HL-60/S4 treated with phorbol 12-myristate 13-acetate at 8.2 ng/mL for 4 days and 3 days (cell line): ENCODE data around the gene NDUFS8.

Source experiments
- in situ Hi-C: fragments of 300-500 bp; cut with MboI; formaldehyde crosslinking; loops from 2 replicates; pipeline ENCODE4 v1.15.0; 2022; ENCODE audit warnings: low sequenced_read_pairs

The NDUFS8 gene

GRCh38 chr11:68002938-68003845 lies 27.3 kb upstream of the NDUFS8 start:
- in situ Hi-C loops: no loop called here

GRCh38 chr11:68003846-68004550 lies 26.5 kb upstream of the NDUFS8 start, which contains the start of gene UNC93B1:
Gene UNC93B1 (minus strand): TSS chr11:68004097. CDS start chr11:68004043, 54 bp downstream.
- in situ Hi-C loops: no loop called here

GRCh38 chr11:68004551-68005335 lies 25.7 kb upstream of the NDUFS8 start:
- in situ Hi-C loops: no loop called here

GRCh38 chr11:68006606-68007166 lies 23.8 kb upstream of the NDUFS8 start:
- in situ Hi-C loops: no loop called here

GRCh38 chr11:68007498-68008380 lies 22.7 kb upstream of the NDUFS8 start:
- in situ Hi-C loops: no loop called here

GRCh38 chr11:68008381-68009337 lies 21.8 kb upstream of the NDUFS8 start:
- in situ Hi-C loops: no loop called here

- in situ Hi-C loops: no loop called here
Observed at GRCh38 chr11:68009391-68010089, 20.9 kb upstream of the NDUFS8 start.

GRCh38 chr11:68010090-68011041 lies 20.1 kb upstream of the NDUFS8 start, which contains the start of gene ALDH3B1:
Gene ALDH3B1 (plus strand): TSS chr11:68010327. CDS start chr11:68015298, 4,971 bp downstream.
- in situ Hi-C loops: no loop called here

GRCh38 chr11:68011051-68011943 lies 19.2 kb upstream of the NDUFS8 start:
- in situ Hi-C loops: no loop called here

- in situ Hi-C loops: no loop called here
Observed at GRCh38 chr11:68012044-68012842, 18.2 kb upstream of the NDUFS8 start.

GRCh38 chr11:68012843-68013610 lies 17.5 kb upstream of the NDUFS8 start:
- in situ Hi-C loops: no loop called here

- in situ Hi-C loops: no loop called here
Observed at GRCh38 chr11:68013611-68014156, 16.8 kb upstream of the NDUFS8 start.

GRCh38 chr11:68014157-68014946 lies 16.1 kb upstream of the NDUFS8 start:
- in situ Hi-C loops: no loop called here
